Testis (tissue), 3 donors: ENCODE measurements around the gene PRR5L. TPM values are rescaled to one million over a fixed set of nuclear protein-coding genes. Genes with fewer than 3 reads are reported as not detected.

Experiments
- DNase-seq: peaks from one replicate; pipeline ENCODE4 v3.0.0-alpha.2; 2019
- H3K27ac ChIP-seq, 2 donors: fragments of 200-600 bp; sonication (generic); one replicate each; pipeline ENCODE4 v1.5.1; 2019
- H3K27me3 ChIP-seq: fragments of 200-600 bp; sonication (generic); one replicate; pipeline ENCODE4 v1.5.1; 2019
- H3K36me3 ChIP-seq: fragments of 200-600 bp; sonication (generic); one replicate; pipeline ENCODE4 v1.5.1; 2017; ENCODE audit warnings: low read depth; ENCODE audit errors: missing control alignments
- H3K4me1 ChIP-seq: fragments of 200-600 bp; sonication (generic); one replicate; pipeline ENCODE4 v1.5.1; 2019
- H3K4me3 ChIP-seq, 2 donors: fragments of 200-600 bp; sonication (generic); one replicate each; pipeline ENCODE4 v1.5.1; 2017 to 2019
- H3K9me3 ChIP-seq: fragments of 200-600 bp; sonication (generic); one replicate; pipeline ENCODE4 v1.5.1; 2017
- POLR2A ChIP-seq: fragments of 450-650 bp; IDR thresholded peaks from one replicate; pipeline ENCODE4 v1.6.1; 2017; ENCODE audit warnings: antibody characterized with exemption, mild to moderate bottlenecking, moderate library complexity
- WGBS, 2 donors: methylation state at CpG; one replicate each; pipeline ENCODE4 v1.1.5; 2018; 5-methylcytosine and 5-hydroxymethylcytosine counted together
- intact Hi-C: fragments of 100-400 bp; cut with DNase I; formaldehyde crosslinking; loops from one replicate; pipeline ENCODE4 v1.15.1; 2023; ENCODE audit warnings: low total_unique reads
- polyA plus RNA-seq: library from polyadenylated mRNA; stranded (reverse); fragments of 350-450 nt; fragmentation: Illumina TruSeq; extraction: RNeasy Lipid Tissue Mini Kit (QIAGEN cat#74804); gene quantifications from one replicate; pipeline ENCODE4 v1.2.3, GENCODE V29; 2014; ENCODE audit warnings: low read depth, low replicate concordance; ENCODE audit not compliant: insufficient read depth
- total RNA-seq, 2 donors: library from RNA; depleted of rRNA; stranded (reverse); fragments of >200 nt; gene quantifications; one replicate each; pipeline ENCODE4 v1.2.3, GENCODE V29; 2016
- TF ChIP-seq, protein P1 (sequence below), 3 experiments: fragments of 450-650 bp in 2 of 3; fragments of 200-600 bp in 1 of 3; sonication (generic) in 1 of 3; IDR thresholded peaks; one replicate each; pipeline ENCODE4 v1.5.1; 2016 to 2019; ENCODE audit warnings: antibody characterized with exemption in 3 of 3, mild to moderate bottlenecking in 2 of 3, moderate library complexity in 1 of 3

Gene PRR5L
- total and polyA plus RNA-seq, 3 donors from 2014 or later: 8.1 to 15.4 (median 14.7) TPM

DNA sequence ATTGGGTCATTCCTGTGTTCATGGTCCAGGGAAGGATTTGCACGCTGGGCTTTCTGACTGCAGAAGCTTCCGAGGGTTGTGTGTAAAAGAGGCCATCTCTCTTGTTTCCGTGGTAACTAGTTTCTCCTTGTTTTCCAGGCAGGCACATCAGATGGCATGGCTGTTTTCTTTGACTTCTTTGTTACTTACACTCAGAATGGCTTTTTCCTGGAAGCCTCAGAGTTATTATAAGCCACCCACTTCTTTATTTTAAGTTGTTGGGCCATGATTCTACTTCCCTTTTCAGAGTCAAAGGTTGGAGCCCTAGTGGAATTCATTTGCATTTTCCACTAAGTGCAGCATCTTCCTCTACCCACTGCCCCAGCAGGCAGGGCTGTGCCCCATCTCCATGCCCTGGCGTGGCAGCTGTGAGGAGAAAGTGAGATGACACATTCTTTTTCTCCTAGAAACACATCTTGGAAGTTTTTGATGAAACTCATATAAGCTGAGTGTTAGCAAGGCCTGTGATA is 94.9 kb downstream of the PRR5L start:
- TF ChIP-seq, protein P1, sequence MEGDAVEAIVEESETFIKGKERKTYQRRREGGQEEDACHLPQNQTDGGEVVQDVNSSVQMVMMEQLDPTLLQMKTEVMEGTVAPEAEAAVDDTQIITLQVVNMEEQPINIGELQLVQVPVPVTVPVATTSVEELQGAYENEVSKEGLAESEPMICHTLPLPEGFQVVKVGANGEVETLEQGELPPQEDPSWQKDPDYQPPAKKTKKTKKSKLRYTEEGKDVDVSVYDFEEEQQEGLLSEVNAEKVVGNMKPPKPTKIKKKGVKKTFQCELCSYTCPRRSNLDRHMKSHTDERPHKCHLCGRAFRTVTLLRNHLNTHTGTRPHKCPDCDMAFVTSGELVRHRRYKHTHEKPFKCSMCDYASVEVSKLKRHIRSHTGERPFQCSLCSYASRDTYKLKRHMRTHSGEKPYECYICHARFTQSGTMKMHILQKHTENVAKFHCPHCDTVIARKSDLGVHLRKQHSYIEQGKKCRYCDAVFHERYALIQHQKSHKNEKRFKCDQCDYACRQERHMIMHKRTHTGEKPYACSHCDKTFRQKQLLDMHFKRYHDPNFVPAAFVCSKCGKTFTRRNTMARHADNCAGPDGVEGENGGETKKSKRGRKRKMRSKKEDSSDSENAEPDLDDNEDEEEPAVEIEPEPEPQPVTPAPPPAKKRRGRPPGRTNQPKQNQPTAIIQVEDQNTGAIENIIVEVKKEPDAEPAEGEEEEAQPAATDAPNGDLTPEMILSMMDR (IDR thresholded peaks at IDR 0.05): no peak
- TF ChIP-seq POLR2A: no peak
- no peak for DNase-seq
- Histone ChIP-seq H3K9me3 (no peaks in the 10 kb centered on the region), H3K4me3 (no peak overlapping the region), H3K36me3 (no peaks in the 10 kb centered on the region), H3K4me1 (no peaks in the 10 kb centered on the region), H3K27ac (no peak overlapping the region), H3K27me3 (no peaks in the 10 kb centered on the region)
- intact Hi-C loops: no loop called here
- WGBS, 2 donors: 70 to 80% methylated on average over 4 of the region's 4 CpGs

DNA sequence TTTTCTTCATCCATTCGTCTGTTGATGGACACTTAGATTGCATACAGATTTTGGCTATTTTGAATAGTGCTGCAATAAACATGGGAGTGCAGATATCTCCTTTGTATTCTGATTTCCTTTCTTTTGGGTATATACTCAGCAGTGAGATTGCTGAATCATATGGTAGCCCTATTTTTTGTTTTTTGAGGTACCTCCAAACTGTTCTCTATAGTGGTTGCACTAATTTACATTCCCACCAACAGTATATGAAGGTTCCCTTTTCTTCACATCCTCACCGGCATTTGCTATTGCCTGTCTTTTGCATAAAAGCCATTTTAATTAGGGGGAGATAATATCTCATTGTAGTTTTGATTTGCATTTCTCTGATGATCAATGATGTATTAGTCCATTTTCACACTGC is 96.1 kb downstream of the PRR5L start:
- Histone ChIP-seq H3K27ac (no peak overlapping the region), H3K4me3 (no peak overlapping the region), H3K4me1 (no peaks in the 10 kb centered on the region), H3K27me3 (no peaks in the 10 kb centered on the region), H3K9me3 (no peaks in the 10 kb centered on the region), H3K36me3 (no peaks in the 10 kb centered on the region)
- TF ChIP-seq POLR2A: no peak
- TF ChIP-seq, protein P1 (IDR thresholded peaks at IDR 0.05): no peak
- no peak for DNase-seq
- intact Hi-C loops: no loop called here
- 93 to 96% methylated on average over 2 of the region's 2 CpGs for whole genome bisulfite sequencing, 2 donors

DNA sequence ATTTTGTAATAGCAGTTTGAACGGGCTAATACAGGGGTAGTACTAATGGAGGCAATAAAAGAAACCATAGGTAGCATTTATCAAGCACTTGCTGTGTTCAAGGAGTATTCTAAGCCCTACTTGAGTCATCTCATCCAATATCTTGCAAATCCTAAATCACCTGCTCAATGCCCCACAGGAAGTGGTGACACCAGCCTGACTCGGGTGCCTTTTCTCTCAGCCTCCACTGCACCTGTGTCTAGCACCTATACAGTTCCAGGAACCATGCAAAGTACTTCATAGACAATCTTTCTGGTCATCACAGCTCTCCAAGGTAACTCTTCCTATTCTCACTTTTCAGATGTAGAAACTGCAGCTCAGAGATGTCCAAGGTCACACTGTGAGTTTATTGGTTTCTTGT is 98.0 kb downstream of the PRR5L start:
- no peaks in the 10 kb centered on the region for H3K36me3 ChIP-seq
- DNase-seq: no peak
- H3K27me3 ChIP-seq: no peaks in the 10 kb centered on the region
- H3K4me1 ChIP-seq: no peaks in the 10 kb centered on the region
- intact Hi-C loops: no loop called here
- WGBS, 2 donors: 58 to 92% methylated on average over 2 of the region's 2 CpGs
- no peaks in the 10 kb centered on the region for H3K9me3 ChIP-seq
- no peak for TF ChIP-seq POLR2A
- TF ChIP-seq, protein P1 (IDR thresholded peaks at IDR 0.05): no peak
- H3K27ac ChIP-seq: no peak overlapping the region
- no peak overlapping the region for H3K4me3 ChIP-seq

DNA sequence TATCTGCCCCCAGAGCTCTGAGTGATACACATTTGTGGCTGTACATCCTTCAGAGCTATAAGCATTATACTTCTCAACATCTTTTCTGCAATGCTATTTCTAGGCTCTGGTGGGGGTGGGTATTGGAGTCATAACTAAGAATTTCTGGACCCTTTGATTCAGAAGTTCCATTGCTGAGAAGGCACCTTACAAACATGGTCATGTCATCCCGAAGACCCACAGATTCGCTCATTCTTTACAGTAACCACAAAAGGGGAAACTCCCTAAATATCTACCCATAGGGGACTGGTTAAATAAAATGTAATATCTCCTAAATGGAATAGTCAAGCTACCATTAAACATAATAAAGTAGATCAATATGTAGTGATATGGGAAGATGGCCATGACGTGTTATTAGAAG is 98.8 kb downstream of the PRR5L start:
- Histone ChIP-seq H3K27me3 (no peaks in the 10 kb centered on the region), H3K4me3 (no peak overlapping the region), H3K4me1 (no peaks in the 10 kb centered on the region), H3K27ac (no peak overlapping the region), H3K36me3 (no peaks in the 10 kb centered on the region), H3K9me3 (no peaks in the 10 kb centered on the region)
- no peak for TF ChIP-seq POLR2A
- TF ChIP-seq, protein P1 (IDR thresholded peaks at IDR 0.05): no peak
- WGBS, 2 donors: 89 to 96% methylated on average over 3 of the region's 3 CpGs
- no peak for DNase-seq
- intact Hi-C loops: no loop called here

DNA sequence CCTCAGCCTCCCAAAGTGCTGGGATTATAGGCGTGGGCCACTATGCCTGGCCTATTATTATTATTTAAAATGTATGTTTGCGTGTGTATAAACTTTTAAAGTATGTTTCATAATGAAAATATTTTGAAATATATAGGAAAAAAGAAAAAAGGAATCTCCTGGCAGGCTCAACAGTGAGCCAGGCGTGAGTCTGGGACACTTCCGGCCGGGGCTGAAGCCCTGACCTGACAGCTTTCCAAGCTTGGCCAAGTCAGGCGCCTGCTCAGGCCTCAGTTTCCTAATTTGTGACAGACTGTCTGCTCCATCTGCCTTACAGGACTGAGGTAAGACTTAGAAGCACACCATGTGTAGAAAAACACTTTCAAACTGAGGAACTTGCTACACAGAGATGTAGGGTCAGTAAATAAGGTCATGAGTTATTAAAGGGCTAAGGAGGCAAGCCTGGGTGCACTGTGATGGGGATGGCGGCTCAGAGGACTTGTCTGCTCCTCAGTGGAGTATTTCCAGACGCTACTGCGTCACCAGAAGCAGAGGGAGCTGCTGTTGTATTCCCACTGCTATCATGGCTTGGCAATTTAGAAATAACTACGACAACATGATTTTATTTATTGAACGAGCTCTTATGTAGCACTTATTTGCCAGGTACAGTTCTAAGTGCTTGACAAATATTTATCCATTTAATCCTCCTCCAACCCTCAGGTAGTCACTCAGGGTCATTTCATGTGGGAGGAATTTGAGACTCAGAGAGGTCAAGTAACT is 100.1 kb downstream of the PRR5L start:
- H3K9me3 ChIP-seq: no peaks in the 10 kb centered on the region
- no peaks in the 10 kb centered on the region for H3K36me3 ChIP-seq
- no peak for DNase-seq
- H3K27ac ChIP-seq: no peak overlapping the region
- intact Hi-C loops: no loop called here
- H3K27me3 ChIP-seq: no peaks in the 10 kb centered on the region
- 94 to 96% methylated on average over 11 of the region's 11 CpGs for WGBS, 2 donors
- no peak for TF ChIP-seq POLR2A
- TF ChIP-seq, protein P1 (IDR thresholded peaks at IDR 0.05): no peak
- no peak overlapping the region for H3K4me3 ChIP-seq
- no peaks in the 10 kb centered on the region for H3K4me1 ChIP-seq
